Right lobe of liver (tissue), 6 donors: Measurements from ENCODE around the gene CCR1. TPM values are rescaled to one million over a fixed set of nuclear protein-coding genes. Genes with fewer than 3 reads are reported as not detected.
A peak's percentile ranks its signal among the peaks of the same experiment; 100 is the strongest.
"Not testable (repeated sequence)": the region's sequence is repeated elsewhere in the genome, so short reads cannot be mapped to it uniquely, and the experiment has no call there.

Source experiments
- ATAC-seq, 4 donors: fragments of 200-7000 bp; cut with Tn5 transposase; one replicate each; pipeline ENCODE4 v1.9.1; 2020; ENCODE audit warnings: mild to moderate bottlenecking in 4 of 4, moderate library complexity in 4 of 4
- DNase-seq, 3 donors: peaks; one replicate each; pipeline ENCODE4 v3.0.0-alpha.2; 2020
- H3K27ac ChIP-seq, 3 donors: fragments of 200-600 bp; one replicate each; pipeline ENCODE4 v1.8.0; 2022
- H3K27me3 ChIP-seq, 2 donors: fragments of 200-600 bp; one replicate each; pipeline ENCODE4 v1.8.0; 2022
- H3K36me3 ChIP-seq, 4 donors: fragments of 200-600 bp; sonication (generic) in 1 of 4; one replicate each; pipeline versions ENCODE4 v1.5.1 to v1.8.0; 2017 to 2022; ENCODE audit warnings: control low read depth in 1 of 4
- H3K4me1 ChIP-seq, 4 donors: fragments of 200-600 bp; sonication (generic) in 1 of 4; one replicate each; pipeline versions ENCODE4 v1.5.1 to v1.8.0; 2017 to 2022; ENCODE audit warnings: control low read depth in 1 of 4
- H3K4me3 ChIP-seq, 3 donors: fragments of 200-600 bp; one replicate each; pipeline ENCODE4 v1.8.0; 2022
- H3K9me3 ChIP-seq, 4 donors: fragments of 200-600 bp; sonication (generic) in 1 of 4; one replicate each; pipeline versions ENCODE4 v1.5.1 to v1.8.0; 2017 to 2022; ENCODE audit warnings: control low read depth in 1 of 4
- POLR2A ChIP-seq: fragments of 450-650 bp; IDR thresholded peaks from one replicate; pipeline ENCODE4 v1.6.1; 2017; ENCODE audit warnings: antibody characterized with exemption, mild to moderate bottlenecking
- WGBS: methylation state at CpG from one replicate; pipeline ENCODE4 v1.1.6; 2018; ENCODE audit warnings: low coverage, low lambda C conversion rate; ENCODE audit not compliant: insufficient coverage; ENCODE audit errors: missing lambda C conversion rate; 5-methylcytosine and 5-hydroxymethylcytosine counted together
- intact Hi-C, 2 donors: fragments of 100-400 bp; cut with DNase I; formaldehyde crosslinking; loops; one replicate each; pipeline versions ENCODE4 v1.11.2 to v1.14.1; 2022
- total RNA-seq, 6 experiments: library from RNA; depleted of rRNA in 2 of 6; stranded (reverse); fragments of >200 nt in 2 of 6; fragmentation: NEBNext Ultra II Directional in 3 of 6; extraction: Animal tissue kit (Norgen Biotek cat#: 25700) in 3 of 6; gene quantifications; one replicate each; pipeline versions ENCODE4 v1.1.0 to v1.2.4, GENCODE V29; 2016 to 2023
- TF ChIP-seq, protein P1 (sequence below), 4 donors: fragments of 200-600 bp in 3 of 4; fragments of 450-650 bp in 1 of 4; IDR thresholded peaks; one replicate each; pipeline versions ENCODE4 v1.5.1 to v1.8.0; 2016 to 2022; ENCODE audit warnings: antibody characterized with exemption in 4 of 4, mild to moderate bottlenecking in 2 of 4
- donor health status: DM: no; HTN: yes; CAD: no.
- donor health status: DM: no; HTN: no; CAD: no.
- donor health status: DM: no; HTN: no; CAD: no.
- donor health status: DM: no; HTN: yes; CAD: no.
- donor health status: DM: no; HTN: yes; CAD: no.

Gene CCR1
- total RNA-seq, 6 experiments from 2014 or later, result 1.6 to 17.3 (median 3.1) TPM

DNA sequence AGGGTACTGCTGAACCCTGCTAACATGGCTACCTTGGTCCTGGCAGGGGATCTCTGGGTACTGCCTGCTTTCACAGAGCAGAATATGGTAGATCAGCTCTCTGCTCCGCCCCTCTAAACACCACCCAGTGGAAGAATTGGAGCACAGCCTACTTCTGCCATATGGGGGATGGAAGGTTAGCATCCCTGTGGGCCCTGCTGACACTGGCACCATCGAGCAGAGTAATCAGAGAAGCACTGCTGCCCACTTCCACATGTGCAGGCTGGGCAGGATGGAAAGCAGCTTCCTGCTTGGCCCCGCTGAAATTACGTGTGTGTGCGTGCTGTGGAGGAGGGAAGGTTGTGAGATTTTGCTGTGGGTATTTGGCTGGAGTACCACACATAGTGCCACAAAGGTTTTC, 24.8 kb downstream of the CCR1 start:
- no peak overlapping the region for H3K4me3 ChIP-seq
- no peaks in the 10 kb centered on the region for H3K27me3 ChIP-seq
- H3K4me1 ChIP-seq, result no peaks in the 10 kb centered on the region
- intact Hi-C loops, result no loop called here
- no peaks in the 10 kb centered on the region for H3K9me3 ChIP-seq
- no peaks in the 10 kb centered on the region for H3K36me3 ChIP-seq
- 53% methylated on average over 3 of the region's 5 CpGs for WGBS
- DNase-seq (no peak), ATAC-seq (peak in 3 of 4 donors; percentile 13 to 34 (median 23))
- no peak for TF ChIP-seq POLR2A
- H3K27ac ChIP-seq, result no peak overlapping the region

DNA sequence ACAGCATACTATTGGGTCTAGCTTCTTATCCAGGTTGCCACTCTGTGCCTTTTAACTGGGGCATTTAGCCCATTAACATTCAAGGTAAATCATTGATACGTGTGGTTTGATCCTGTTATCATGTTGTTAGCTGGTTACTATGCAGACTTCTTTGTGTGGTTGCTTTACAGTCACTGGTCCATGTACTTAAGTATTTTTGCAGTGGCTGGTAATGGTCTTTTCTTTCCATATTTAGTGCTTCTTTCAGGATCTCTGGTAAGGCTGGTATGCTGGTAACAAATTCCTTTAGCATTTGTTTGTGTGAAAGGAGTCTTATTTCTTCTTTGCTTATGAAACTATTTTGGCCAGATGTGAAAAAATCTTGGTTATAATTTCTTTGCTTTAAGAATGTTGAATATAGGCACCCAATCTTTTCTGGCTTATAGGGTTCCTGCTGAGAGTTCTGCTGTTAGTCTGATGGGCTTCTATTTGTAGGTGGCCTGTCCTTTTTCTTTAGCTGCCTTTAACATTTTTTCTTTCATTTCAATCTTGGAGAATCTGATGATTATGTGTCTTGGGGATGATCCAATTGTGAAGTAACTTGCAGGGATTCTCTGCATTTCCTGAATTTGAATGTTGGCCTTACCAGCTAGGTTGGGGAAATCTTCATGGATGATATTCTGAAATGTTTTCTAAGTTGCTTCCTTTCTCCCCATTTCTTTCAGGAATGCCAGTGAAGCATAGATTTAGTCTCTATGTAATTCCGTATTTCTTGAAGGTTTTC, 39.3 kb downstream of the CCR1 start:
- TF ChIP-seq, protein P1, sequence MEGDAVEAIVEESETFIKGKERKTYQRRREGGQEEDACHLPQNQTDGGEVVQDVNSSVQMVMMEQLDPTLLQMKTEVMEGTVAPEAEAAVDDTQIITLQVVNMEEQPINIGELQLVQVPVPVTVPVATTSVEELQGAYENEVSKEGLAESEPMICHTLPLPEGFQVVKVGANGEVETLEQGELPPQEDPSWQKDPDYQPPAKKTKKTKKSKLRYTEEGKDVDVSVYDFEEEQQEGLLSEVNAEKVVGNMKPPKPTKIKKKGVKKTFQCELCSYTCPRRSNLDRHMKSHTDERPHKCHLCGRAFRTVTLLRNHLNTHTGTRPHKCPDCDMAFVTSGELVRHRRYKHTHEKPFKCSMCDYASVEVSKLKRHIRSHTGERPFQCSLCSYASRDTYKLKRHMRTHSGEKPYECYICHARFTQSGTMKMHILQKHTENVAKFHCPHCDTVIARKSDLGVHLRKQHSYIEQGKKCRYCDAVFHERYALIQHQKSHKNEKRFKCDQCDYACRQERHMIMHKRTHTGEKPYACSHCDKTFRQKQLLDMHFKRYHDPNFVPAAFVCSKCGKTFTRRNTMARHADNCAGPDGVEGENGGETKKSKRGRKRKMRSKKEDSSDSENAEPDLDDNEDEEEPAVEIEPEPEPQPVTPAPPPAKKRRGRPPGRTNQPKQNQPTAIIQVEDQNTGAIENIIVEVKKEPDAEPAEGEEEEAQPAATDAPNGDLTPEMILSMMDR (IDR thresholded peaks at IDR 0.05), result no peak
- no peak for TF ChIP-seq POLR2A
- no peak for ATAC-seq
- Histone ChIP-seq H3K9me3 (no peaks in the 10 kb centered on the region), H3K36me3 (no peaks in the 10 kb centered on the region), H3K27me3 (no peaks in the 10 kb centered on the region), H3K4me3 (no peak overlapping the region), H3K27ac (no peak overlapping the region), H3K4me1 (no peaks in the 10 kb centered on the region)
- no peak for DNase-seq
- intact Hi-C loops, result no loop called here
- WGBS, result 52% methylated on average over 2 of the region's 2 CpGs

DNA sequence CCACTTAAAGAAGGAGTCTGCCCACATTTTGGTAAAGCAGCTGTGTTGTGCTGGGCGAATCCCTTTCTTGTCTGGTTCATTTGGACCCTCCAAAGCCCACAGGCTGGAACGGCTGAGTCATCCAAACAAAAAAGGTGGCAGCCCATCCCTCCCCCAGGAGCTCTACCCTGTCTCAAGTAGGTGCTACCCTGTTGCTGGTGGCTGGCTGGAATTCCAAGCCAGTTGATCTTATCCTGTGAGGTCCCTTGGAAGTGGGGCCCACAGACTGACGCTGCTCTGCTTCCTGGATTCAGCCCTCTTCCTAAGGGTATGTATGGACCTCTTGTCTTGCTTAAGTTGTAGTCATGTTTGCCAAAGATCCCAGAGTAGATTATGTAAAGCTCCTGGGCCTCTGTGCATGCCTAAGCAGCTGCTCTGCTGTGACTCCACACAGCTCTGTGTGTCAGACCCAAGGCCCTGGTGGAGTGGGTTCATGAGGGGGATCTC, 44.5 kb downstream of the CCR1 start:
- Histone ChIP-seq H3K27me3 (no peaks in the 10 kb centered on the region), H3K36me3 (no peaks in the 10 kb centered on the region), H3K4me1 (no peaks in the 10 kb centered on the region), H3K9me3 (no peaks in the 10 kb centered on the region), H3K4me3 (no peak overlapping the region), H3K27ac (no peak overlapping the region)
- intact Hi-C loops, result no loop called here
- no peak for ATAC-seq
- DNase-seq, result no peak
- no CpG with 5 or more reads among the region's 3 CpGs for WGBS
- TF ChIP-seq, protein P1 (IDR thresholded peaks at IDR 0.05), result no peak
- no peak for TF ChIP-seq POLR2A

DNA sequence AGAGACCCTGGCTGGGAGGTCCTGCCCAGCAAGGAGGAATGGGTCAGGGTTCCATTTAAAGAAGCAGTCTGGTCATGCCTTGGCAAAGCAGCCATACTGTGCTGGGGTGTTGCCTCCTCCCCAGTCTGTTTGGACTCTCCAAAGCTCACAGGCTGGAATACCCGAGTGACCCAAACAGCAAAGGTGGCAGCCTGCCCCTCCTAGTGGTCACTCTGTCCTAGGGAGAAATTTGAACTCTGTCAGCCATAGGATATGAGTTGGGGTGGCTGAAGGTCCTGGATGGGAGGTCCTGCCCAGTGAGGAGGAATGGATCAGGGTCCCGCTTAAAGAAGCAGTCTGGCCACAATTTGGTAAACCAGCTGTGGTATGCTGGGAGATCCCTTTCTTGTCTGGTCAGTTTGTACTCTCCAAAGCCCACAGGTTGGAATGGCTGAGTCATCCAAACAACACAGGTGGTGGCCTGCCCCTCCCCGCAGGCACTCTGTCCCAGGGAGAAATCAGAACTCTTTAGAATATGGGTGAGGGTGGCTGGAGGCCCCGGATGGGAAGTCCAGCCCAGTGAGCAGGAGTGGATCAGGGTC, 45.0 kb downstream of the CCR1 start:
- WGBS, result 71% methylated on average over 1 of the region's 4 CpGs
- H3K4me1 ChIP-seq, result no peaks in the 10 kb centered on the region
- H3K36me3 ChIP-seq, result no peaks in the 10 kb centered on the region
- H3K9me3 ChIP-seq, result no peaks in the 10 kb centered on the region
- H3K4me3 ChIP-seq, result no peak overlapping the region
- H3K27ac ChIP-seq, result no peak overlapping the region
- DNase-seq (no peak), ATAC-seq (no peak)
- intact Hi-C loops, result no loop called here
- no peaks in the 10 kb centered on the region for H3K27me3 ChIP-seq
- no peak for TF ChIP-seq POLR2A
- TF ChIP-seq, protein P1 (IDR thresholded peaks at IDR 0.05), result no peak

DNA sequence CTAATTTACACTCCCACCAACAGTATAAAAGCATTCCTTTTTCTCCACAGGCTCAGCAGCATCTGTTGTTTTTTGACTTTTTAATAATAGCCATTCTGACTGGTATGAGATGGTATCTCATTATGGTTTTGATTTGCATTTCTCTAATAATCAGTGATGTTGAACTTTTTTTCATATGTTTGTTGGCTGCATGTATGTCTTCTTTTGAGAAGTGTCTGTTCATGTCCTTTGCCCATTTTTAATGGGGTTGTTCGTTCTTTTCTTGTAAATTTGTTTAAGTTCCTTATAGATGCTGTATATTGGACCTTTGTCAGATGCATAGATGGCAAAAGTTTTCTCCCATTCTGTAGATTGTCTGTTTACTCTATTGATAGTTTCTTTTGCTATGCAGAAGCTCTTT, 50.4 kb downstream of the CCR1 start:
- H3K9me3 ChIP-seq, DNase-seq, H3K36me3 ChIP-seq, H3K4me1 ChIP-seq, ATAC-seq, H3K4me3 ChIP-seq, H3K27me3 ChIP-seq, intact Hi-C loops, H3K27ac ChIP-seq: not testable (repeated sequence)
- 50% methylated on average over 1 of the region's 1 CpG for WGBS
